ENCODE measurements around the gene DEAF1.

GRCh38 chr11:708511-708910 lies 13.5 kb upstream of the DEAF1 start:
- TF ChIP-seq POLR2A (IDR thresholded peaks at IDR 0.05; ENCODE audit: low read depth, low read length), result no peak
- TF ChIP-seq POLR2AphosphoS5 (IDR thresholded peaks at IDR 0.05; ENCODE audit: low read depth, low read length), result no peak
- no peak for TF ChIP-seq POU2F2 (IDR thresholded peaks at IDR 0.05; ENCODE audit: low read depth, low read length)
- TF ChIP-seq TAF1 (IDR thresholded peaks at IDR 0.05; ENCODE audit: low read depth, low read length), result no peak
